ENCODE data around the gene SERINC3.

SERINC3 gene

GRCh38 chr20:44461142-44461802 lies 60.6 kb downstream of the SERINC3 start:
- no peak for DNase-seq

- DNase-seq: no peak
Measured at GRCh38 chr20:44460795-44461141, 61.1 kb downstream of the SERINC3 start.

- no peak for DNase-seq
Measured at GRCh38 chr20:44459271-44459670, 62.6 kb downstream of the SERINC3 start.

- no peak for DNase-seq
Measured at GRCh38 chr20:44457016-44457415, 64.9 kb downstream of the SERINC3 start.

- no peak for DNase-seq
Measured at GRCh38 chr20:44456611-44457010, 65.3 kb downstream of the SERINC3 start.

GRCh38 chr20:44455126-44455525 lies 66.7 kb downstream of the SERINC3 start:
- DNase-seq: no peak

GRCh38 chr20:44454306-44454963 lies 67.4 kb downstream of the SERINC3 start:
- DNase-seq: no peak

- DNase-seq: no peak
Measured at GRCh38 chr20:44450903-44451450, 70.9 kb downstream of the SERINC3 start.

GRCh38 chr20:44450281-44450889 lies 71.5 kb downstream of the SERINC3 start:
- DNase-seq: no peak

- no peak for DNase-seq
Measured at GRCh38 chr20:44449864-44450263, 72.0 kb downstream of the SERINC3 start.

- DNase-seq: no peak
Measured at GRCh38 chr20:44448753-44449546, 72.9 kb downstream of the SERINC3 start.

GRCh38 chr20:44447827-44448419 lies 73.9 kb downstream of the SERINC3 start:
- DNase-seq: no peak
